D721Med (cell line): Measurements from ENCODE around the gene STBD1.

Source experiments
- DNase-seq: peaks from one replicate; pipeline ENCODE4 v3.0.0; 2011; ENCODE audit warnings: low spot score; ENCODE audit not compliant: insufficient read length
- FAIRE-seq: peaks from 2 replicates; lab custom pipeline; 2011; peaks lifted over from hg19 to GRCh38; lab: Jason Lieb, UNC
- CTCF ChIP-seq: IDR thresholded peaks from 2 replicates; pipeline ENCODE4 v1.5.1; 2012; ENCODE audit warnings: mild to moderate bottlenecking, control low read depth; ENCODE audit not compliant: insufficient read depth; ENCODE audit errors: missing control alignments

Gene STBD1

GRCh38 chr4:76267811-76268210 is 38.7 kb upstream of the STBD1 start:
- no peak for FAIRE-seq
- no peak for DNase-seq
- no peak for TF ChIP-seq CTCF

GRCh38 chr4:76270244-76271175 is 36.0 kb upstream of the STBD1 start:
- FAIRE-seq = no peak
- DNase-seq = no peak
- TF ChIP-seq CTCF = no peak

- FAIRE-seq (no peak), DNase-seq (no peak)
- no peak for TF ChIP-seq CTCF
Measured at GRCh38 chr4:76271248-76271647, 35.3 kb upstream of the STBD1 start.

GRCh38 chr4:76272073-76272472 is 34.5 kb upstream of the STBD1 start:
- DNase-seq (no peak), FAIRE-seq (no peak)
- no peak for TF ChIP-seq CTCF

- no peak for TF ChIP-seq CTCF
- DNase-seq (no peak), FAIRE-seq (no peak)
Measured at GRCh38 chr4:76272582-76272981, 34.0 kb upstream of the STBD1 start.

- no peak for DNase-seq
- TF ChIP-seq CTCF = no peak
- no peak for FAIRE-seq
Measured at GRCh38 chr4:76272999-76273398, 33.5 kb upstream of the STBD1 start.

GRCh38 chr4:76275486-76276124 is 30.9 kb upstream of the STBD1 start:
- FAIRE-seq = no peak
- DNase-seq = no peak
- TF ChIP-seq CTCF = no peak
